NT2/D1 (cell line): ENCODE results near the gene GBA3.

Experiments used
- DNase-seq: peaks from one replicate; pipeline ENCODE4 v3.0.0-alpha.2; 2011; ENCODE audit warnings: low read depth, low spot score
- H3K27me3 ChIP-seq: 2 replicates; pipeline ENCODE4 v1.6.0; 2011; ENCODE audit warnings: mild to moderate bottlenecking; ENCODE audit not compliant: insufficient read length, insufficient read depth
- H3K36me3 ChIP-seq: 2 replicates; pipeline ENCODE4 v1.6.1; 2011; ENCODE audit warnings: mild to moderate bottlenecking, low read length, mixed read lengths; ENCODE audit not compliant: insufficient read depth, insufficient read length
- H3K4me1 ChIP-seq: 2 replicates; pipeline ENCODE4 v1.5.1; 2011; ENCODE audit not compliant: insufficient read depth, insufficient read length
- H3K4me3 ChIP-seq: 2 replicates; pipeline ENCODE4 v1.5.1; 2011; ENCODE audit warnings: low read depth; ENCODE audit not compliant: insufficient read length
- H3K9ac ChIP-seq: 2 replicates; pipeline ENCODE4 v1.6.0; 2011; ENCODE audit warnings: low read depth; ENCODE audit not compliant: insufficient read length
- H3K9me3 ChIP-seq: 2 replicates; pipeline ENCODE4 v1.5.1; 2011; ENCODE audit warnings: mild to moderate bottlenecking, low read length; ENCODE audit not compliant: insufficient read depth
- SUZ12 ChIP-seq: IDR thresholded peaks from 2 replicates; pipeline ENCODE4 v1.6.1; 2011; ENCODE audit not compliant: insufficient read length, insufficient read depth; ENCODE audit errors: extremely low read depth
- YY1 ChIP-seq: IDR thresholded peaks from 2 replicates; pipeline ENCODE4 v1.6.1; 2011; ENCODE audit not compliant: insufficient read length, insufficient read depth
- ZNF274 ChIP-seq: IDR thresholded peaks from 2 replicates; pipeline ENCODE4 v1.6.1; 2011; ENCODE audit warnings: mild to moderate bottlenecking, low read depth, low read length

Gene GBA3

DNA sequence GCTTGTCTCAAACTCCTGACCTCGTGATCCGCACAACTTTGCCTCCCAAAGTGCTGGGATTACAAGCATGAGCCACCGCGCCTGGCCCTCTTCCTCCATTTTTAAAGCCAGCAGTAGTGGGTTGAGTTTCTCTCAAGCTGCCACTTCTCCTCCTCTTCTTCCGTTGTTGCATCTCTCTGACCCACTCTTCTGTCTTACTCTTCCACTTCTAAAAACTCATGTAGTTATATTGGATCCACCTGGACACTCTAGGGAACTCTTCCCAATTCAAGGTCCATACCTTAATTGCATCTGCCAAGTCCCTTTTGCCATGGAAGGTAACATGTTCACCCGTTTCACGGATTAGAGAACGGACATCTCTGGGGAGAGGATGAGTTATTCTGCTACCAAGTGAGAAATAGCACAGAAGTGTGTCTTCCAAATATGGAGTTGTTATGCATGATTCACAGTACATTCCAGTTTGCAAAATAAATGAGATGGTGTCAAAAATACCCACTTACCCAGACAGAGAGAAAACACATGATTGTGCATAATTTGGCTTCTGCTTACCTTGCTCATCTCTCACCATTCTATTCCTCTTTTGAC is 51.8 kb downstream of the GBA3 start:
- no peak for TF ChIP-seq YY1
- Histone ChIP-seq H3K9ac (no peak overlapping the region), H3K36me3 (no peaks in the 10 kb centered on the region), H3K27me3 (no peaks in the 10 kb centered on the region), H3K4me3 (no peak overlapping the region), H3K9me3 (no peaks in the 10 kb centered on the region), H3K4me1 (no peaks in the 10 kb centered on the region)
- DNase-seq, result no peak

DNA sequence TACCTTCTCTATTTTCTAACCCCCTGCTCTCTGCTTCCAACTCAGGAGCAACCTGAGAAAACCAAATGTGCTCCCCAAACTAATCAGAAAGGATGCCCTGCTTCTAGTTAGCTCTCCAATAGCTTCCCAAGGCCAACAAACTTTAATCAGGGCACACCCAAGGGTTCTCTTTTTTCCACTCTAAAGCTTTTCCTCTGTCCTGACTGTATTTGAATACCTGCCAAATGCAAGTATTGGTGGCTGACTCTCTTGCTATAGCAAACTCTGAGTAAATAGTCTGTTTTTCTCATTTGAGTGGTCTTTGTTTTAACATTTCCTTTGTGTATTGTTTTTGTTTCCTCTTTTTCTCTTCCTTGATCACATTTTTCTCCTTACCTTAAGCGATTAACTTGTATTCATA is 52.5 kb downstream of the GBA3 start:
- no peak overlapping the region for H3K4me3 ChIP-seq
- H3K36me3 ChIP-seq, result no peaks in the 10 kb centered on the region
- H3K27me3 ChIP-seq, result no peaks in the 10 kb centered on the region
- TF ChIP-seq YY1 (no peak), ZNF274 (no peak), SUZ12 (no peak)
- H3K4me1 ChIP-seq, result no peaks in the 10 kb centered on the region
- no peak overlapping the region for H3K9ac ChIP-seq
- no peaks in the 10 kb centered on the region for H3K9me3 ChIP-seq
- DNase-seq, result no peak

DNA sequence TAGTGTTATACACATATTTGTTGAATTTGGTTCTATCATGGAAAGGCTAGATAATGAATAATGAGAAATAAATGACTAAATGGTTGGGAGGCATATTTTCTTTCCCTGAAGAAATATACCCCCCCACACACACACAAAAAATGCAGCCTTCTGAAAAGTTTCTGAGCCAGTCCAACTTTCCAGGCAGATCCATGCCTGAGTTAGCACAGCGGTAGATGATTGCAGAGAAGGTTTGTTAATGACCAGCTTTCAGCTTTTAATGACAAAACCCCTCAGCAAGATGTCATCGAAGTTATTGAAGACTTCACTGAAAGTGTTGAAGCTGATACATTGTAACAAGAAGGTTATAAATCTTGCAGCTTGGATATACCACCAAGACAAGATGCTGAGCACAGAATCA is 61.4 kb downstream of the GBA3 start:
- TF ChIP-seq ZNF274, result no peak
- no peak for TF ChIP-seq YY1
- TF ChIP-seq SUZ12, result no peak
- H3K9me3 ChIP-seq, result no peaks in the 10 kb centered on the region
- H3K9ac ChIP-seq, result no peak overlapping the region
- no peaks in the 10 kb centered on the region for H3K36me3 ChIP-seq
- H3K4me1 ChIP-seq, result no peaks in the 10 kb centered on the region
- H3K27me3 ChIP-seq, result no peaks in the 10 kb centered on the region
- no peak for DNase-seq
- H3K4me3 ChIP-seq, result no peak overlapping the region

DNA sequence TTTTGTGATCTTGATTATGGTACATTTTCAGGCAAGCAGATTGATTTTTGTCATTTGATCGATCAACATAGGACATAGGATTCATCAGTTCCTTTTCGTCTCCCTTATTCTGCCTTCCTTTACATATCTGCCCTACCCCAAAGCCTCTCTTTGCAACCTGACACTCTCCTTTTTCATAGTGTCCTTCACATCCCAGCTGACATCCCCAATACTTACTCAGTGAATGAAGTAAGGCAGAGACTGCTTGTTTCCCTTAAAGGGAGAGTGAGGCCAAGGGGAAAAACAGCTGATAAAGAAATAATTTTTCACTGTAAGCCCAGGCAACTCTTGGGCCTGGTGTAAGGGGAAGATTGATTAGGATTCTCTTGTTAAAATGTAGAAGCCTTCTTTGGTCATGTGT is 69.8 kb downstream of the GBA3 start:
- no peak overlapping the region for H3K9ac ChIP-seq
- no peak for TF ChIP-seq YY1
- H3K9me3 ChIP-seq, result no peaks in the 10 kb centered on the region
- no peak for DNase-seq
- H3K36me3 ChIP-seq, result no peaks in the 10 kb centered on the region
- no peaks in the 10 kb centered on the region for H3K4me1 ChIP-seq
- no peak overlapping the region for H3K4me3 ChIP-seq
- H3K27me3 ChIP-seq, result no peaks in the 10 kb centered on the region

DNA sequence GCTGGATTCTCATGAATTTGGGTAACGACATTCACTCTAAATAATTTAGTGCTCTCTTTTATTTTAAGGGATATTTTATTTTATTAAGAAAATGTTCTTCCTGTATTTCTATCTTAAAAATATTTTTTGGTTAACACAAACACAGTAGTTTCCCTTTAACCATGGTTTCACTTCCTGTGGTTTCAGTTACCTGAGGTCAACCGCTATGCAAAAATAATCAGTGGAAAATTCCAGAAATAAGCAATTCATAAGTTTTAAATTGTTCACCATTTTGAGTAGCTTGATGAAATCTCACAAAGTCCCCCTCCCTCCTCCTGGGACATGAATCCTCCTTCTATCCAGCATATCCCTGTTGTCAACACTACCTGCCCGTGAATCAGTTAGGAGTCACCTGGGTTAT is 71.4 kb downstream of the GBA3 start:
- DNase-seq, result no peak
- Histone ChIP-seq H3K9ac (no peak overlapping the region), H3K9me3 (no peaks in the 10 kb centered on the region), H3K27me3 (no peaks in the 10 kb centered on the region), H3K4me1 (no peaks in the 10 kb centered on the region), H3K36me3 (no peaks in the 10 kb centered on the region), H3K4me3 (no peak overlapping the region)
- TF ChIP-seq SUZ12 (no peak), YY1 (no peak), ZNF274 (no peak)

DNA sequence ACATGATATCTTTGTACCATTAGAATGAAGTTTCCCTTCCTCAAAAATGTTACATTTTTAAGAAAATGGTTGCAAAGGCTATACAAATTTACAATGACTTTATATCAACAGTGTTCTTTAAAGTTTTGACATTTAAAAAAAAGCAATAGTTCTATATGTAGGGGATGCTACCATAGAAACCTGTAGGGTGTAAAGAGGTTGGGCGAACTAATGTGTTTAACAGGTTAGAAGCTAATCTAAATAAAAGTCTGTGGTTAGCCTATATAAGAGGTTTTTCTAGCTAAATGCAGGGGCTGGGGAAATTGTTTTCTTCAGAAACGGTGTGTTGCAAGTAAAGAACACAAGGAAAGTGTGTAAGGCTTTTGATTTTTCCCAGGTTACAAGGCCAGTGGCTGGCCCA is 73.3 kb downstream of the GBA3 start:
- H3K36me3 ChIP-seq, result no peaks in the 10 kb centered on the region
- no peak for DNase-seq
- H3K27me3 ChIP-seq, result no peaks in the 10 kb centered on the region
- TF ChIP-seq SUZ12, result no peak
- no peak for TF ChIP-seq YY1
- TF ChIP-seq ZNF274, result no peak
- H3K9me3 ChIP-seq, result peaks cover 9% of the 10 kb centered on the region
- H3K4me3 ChIP-seq, result no peak overlapping the region
- no peaks in the 10 kb centered on the region for H3K4me1 ChIP-seq
- no peak overlapping the region for H3K9ac ChIP-seq

DNA sequence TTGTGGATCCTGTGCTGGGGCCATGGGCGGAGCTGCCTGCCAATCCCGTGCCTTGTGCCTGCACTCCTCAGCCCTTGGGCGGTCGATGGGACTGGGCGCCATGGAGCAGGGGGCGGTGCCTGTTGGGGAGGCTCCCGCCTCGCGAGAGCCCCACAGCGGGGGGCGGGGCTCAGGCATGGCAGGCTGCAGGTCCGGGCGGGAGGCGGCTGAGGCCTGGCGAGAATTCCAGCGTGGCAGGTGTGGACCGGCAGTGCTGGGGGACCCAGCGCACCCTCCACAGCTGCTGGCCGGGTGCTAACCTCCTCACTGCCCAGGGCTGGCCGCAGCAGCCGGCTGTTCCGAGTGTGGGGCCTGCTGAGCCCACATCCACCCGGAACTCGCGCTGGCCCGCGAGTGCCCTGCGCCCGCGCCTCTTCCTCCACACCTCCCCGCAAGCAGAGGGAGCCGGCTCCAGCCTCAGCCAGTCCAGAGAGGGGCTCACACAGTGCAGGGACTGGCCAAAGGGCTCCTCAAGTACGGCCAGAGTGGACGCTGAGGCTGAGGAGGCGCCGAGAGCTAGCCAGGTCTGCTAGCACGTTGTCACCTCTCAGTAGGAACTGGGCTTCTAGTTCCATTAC is 85.9 kb downstream of the GBA3 start:
- H3K4me3 ChIP-seq, result no peak overlapping the region
- H3K4me1 ChIP-seq, result no peaks in the 10 kb centered on the region
- H3K9me3 ChIP-seq, result peaks cover 9% of the 10 kb centered on the region; the same call in 1 of the 2 replicates
- no peaks in the 10 kb centered on the region for H3K36me3 ChIP-seq
- no peak overlapping the region for H3K9ac ChIP-seq
- no peak for DNase-seq
- H3K27me3 ChIP-seq, result no peaks in the 10 kb centered on the region
- no peak for TF ChIP-seq ZNF274
- no peak for TF ChIP-seq YY1
- no peak for TF ChIP-seq SUZ12

DNA sequence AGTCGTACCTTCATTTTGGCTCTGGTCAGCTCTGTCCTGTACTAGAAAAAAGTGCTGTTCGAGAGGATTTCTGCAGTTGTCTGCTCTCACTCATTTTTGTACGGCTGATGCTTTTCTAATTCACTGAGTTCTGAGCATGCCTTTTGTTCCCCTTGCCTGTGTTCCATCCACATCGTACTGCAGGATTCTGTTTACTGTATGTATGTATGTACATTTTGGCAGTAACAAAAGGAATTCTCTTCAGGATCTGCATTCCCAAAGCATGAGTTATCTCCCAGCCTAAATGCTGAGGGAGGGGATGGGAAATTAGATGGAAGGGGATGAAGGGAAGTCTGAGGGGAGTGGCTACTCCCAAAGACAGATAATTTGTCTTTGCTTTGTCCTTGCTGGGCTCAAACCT is 87.6 kb downstream of the GBA3 start:
- Histone ChIP-seq H3K4me3 (no peak overlapping the region), H3K4me1 (no peaks in the 10 kb centered on the region), H3K36me3 (no peaks in the 10 kb centered on the region), H3K27me3 (no peaks in the 10 kb centered on the region), H3K9ac (no peak overlapping the region), H3K9me3 (peaks cover 9% of the 10 kb centered on the region; the same call in 1 of the 2 replicates)
- DNase-seq, result peak; percentile 27
- no peak for TF ChIP-seq YY1
- no peak for TF ChIP-seq ZNF274
- no peak for TF ChIP-seq SUZ12
